ENCODE measurements around the gene RHOA. TPM values are rescaled to one million over a fixed set of nuclear protein-coding genes. Genes with fewer than 3 reads are reported as not detected.
"Not testable (repeated sequence)": the region's sequence is repeated elsewhere in the genome, so short reads cannot be mapped to it uniquely, and the experiment has no call there.

The RHOA gene
- total RNA-seq, 1 experiment from 2014 or later, result 627 TPM

DNA sequence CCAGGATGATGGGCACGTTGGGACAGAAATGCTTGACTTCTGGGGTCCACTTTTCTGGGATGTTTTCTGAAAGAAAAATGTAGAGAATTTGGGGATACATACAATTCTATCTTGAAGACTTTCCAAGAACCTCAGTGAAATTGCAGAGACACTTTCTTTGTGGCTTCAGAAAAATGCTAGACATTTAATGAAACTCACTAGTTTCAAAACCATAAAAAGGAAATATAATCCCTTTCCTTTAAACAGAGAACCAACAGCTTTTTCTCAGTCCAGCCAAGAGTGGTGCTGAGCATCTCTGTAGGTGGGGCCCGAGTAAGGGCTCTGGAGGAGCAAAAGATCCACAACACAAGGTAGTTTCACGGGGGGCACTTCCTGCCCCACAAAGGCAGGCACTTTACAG, 49.2 kb downstream of the RHOA start:
- no peak for DNase-seq (ENCODE audit: low read depth)

DNA sequence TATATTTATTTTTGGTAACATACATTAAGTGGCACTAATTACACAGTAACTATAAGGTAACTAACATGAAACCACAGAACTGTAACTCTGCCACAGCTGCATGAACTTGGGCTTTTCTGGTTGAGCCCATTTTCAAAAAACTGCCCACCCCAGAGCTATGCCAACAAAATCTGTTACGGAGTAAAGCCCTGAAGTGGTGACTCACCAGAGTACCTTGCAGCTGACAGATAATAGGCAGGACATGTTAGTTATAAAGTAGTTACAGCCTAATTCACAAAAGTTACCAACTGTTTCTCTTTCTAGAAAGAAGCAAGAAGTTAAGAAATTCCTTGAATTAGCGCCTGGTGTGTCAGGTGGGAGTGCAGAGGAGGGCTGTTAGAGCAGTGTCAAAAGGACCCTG, 52.2 kb downstream of the RHOA start:
- no peak for DNase-seq (ENCODE audit: low read depth)

DNA sequence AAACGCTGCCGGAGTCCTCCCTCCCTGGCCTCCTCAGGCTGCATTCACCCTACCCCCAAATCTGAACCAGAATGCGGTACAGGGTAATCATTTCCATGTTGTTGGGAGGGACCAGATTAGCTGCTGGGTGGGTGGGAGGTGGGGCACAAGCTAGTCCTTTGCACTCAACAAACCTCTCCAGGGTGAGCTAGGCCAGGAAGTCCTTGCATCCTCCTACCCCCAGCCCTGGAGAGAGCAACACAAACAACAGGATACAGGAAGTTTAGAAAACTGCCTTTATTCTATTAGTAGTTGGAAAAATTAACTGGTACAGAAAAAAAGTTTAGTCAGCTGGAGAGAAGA, 52.9 kb downstream of the RHOA start:
- DNase-seq (ENCODE audit: low read depth), result no peak

DNA sequence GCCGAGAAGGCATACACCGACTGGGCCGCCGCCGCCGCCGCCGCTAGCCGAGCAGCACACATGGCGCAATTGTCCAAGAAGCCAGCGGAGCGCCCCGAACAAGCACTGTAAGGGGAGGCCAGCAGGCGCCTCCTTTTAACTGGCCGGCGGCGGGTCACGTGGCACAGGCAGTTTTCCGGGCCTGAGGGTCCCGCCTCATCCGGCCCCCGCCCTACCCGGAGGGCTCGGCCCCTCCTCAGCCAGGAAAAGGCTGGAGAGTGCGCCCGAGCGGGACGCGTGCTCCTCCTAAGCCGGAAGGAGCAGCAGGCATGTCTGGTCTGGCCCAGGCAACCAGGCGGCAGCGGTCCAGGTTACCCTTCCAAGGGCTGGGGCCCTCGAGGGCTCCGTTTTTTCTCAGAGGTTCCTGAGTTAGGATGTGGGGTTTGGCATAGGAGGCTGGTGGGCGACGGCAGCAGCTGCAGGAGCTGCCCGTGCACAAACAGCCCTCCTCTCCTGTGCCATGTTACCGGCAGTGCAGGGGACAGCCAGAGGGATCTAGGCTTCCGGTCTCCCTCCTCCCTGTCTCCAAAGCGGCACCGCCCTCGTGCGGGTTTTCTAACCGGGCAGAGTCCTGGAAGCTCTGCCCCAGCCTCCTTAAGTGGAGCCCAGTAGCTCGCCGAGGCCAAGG, 53.4 kb downstream of the RHOA start, which contains the start of gene GPX1:
Gene GPX1, minus strand, starts transcription at position 137 of the 667 bp plus-strand sequence. Its CDS starts 75 bp downstream, at position 62.
- no peak for DNase-seq (ENCODE audit: low read depth)

DNA sequence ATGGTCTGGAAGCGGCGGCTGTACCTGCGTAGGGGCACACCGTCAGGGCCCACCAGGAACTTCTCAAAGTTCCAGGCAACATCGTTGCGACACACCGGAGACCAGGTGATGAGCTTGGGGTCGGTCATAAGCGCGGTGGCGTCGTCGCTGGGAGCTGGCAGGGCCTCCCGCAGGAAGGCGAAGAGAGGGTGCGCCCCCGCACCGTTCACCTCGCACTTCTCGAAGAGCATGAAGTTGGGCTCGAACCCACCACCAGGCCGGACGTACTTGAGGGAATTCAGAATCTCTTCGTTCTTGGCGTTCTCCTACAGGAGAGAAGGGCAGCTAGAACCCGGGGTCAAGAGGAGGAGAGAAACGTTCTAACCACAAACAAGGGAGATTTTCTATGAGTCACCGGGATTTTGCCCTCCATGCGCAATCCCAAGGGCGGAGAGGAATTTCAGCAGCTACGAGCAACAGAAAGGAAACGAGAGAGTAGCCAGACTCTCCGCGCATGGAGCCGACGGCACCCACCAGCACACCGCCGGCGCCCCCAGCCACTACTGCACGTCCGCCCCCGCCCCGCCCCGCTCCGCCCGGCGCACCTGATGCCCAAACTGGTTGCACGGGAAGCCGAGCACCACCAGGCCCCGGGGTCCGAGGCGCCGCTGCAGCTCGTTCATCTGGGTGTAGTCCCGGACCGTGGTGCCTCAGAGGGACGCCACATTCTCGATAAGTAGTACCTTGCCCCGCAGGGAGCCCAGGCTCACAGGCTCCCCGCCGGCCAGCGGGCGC, 54.1 kb downstream of the RHOA start:
- peak; percentile 31 for DNase-seq (ENCODE audit: low read depth)

DNA sequence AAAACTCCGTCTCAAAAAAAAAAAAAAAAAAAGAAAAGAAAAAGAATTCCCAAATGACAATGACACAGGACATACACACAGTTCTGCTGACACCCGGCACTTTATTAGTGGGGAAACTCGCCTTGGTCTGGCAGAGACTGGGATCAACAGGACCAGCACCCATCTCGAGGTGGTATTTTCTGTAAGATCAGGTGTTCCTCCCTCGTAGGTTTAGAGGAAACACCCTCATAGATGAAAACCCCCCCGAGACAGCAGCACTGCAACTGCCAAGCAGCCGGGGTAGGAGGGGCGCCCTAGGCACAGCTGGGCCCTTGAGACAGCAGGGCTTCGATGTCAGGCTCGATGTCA, 54.7 kb downstream of the RHOA start:
- DNase-seq (ENCODE audit: low read depth), result not testable (repeated sequence)

DNA sequence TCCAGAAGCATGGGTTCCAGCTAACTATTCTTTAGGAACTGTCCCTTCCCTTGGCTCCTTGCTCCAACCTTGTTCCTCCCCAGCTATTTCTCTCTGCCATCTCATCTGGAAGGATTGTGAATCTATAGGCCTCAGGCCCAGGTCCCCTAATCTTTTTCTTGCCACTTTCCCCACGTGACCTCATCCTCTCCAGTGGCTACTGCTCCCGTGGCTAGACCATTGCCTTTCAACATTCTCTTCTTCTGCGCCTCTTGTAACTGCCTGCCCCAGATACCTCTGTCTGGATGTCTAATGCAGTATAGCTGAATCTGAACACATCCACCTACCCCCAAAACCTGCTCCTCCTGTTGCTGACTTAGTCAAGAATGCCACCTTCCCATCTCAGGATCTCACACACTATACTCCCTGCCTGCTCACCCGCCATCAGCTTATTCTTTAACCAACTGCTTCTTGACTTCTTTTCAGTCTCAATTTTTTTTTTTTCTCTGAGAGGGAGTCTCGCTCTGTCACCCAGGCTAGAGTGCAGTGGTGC, 58.8 kb downstream of the RHOA start:
- no peak for DNase-seq (ENCODE audit: low read depth)

DNA sequence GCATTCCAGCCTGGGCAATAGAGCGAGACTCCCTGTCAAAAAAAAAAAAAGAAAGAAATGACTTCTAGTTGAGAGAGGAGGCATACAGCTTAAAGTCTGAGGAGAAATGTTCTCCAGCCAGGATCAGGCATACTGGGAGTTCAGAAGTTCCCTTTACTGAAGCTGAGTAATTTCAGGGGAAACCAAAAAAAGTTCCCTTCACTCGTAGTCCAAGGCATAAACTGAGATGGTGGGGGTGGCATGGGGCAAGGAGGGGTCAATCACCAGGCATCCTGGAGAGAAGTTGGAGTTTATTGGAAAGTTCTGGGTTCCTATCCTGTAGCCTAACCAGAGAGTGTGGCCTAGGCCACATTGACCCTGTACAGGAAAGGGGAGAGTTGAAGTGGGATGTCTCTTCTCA, 59.5 kb downstream of the RHOA start:
- DNase-seq (ENCODE audit: low read depth), result no peak

DNA sequence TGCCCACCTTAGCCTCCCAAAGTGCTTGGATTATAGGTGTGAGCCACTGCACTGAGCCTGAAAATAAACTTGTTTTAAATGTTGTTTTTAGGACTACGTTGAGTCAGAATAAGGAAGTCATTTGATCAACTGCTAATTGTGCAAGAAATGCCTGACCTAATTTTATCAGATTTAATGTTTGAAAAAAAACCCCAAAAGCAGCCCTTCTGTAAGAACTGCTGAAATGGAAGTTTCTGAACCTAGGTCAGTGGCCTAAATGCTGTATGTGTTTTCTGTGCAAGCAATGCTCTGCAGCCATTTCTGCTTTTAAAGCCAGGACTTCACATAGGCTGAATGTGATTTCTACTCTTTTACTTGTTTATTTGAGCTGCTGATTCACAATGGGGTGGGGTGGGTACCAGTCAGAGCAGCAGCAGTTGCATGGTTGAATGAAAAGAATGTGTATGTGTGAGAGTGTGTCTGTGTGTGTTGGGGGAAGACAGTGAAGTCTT, 60.2 kb downstream of the RHOA start:
- DNase-seq (ENCODE audit: low read depth), result peak; percentile 45

DNA sequence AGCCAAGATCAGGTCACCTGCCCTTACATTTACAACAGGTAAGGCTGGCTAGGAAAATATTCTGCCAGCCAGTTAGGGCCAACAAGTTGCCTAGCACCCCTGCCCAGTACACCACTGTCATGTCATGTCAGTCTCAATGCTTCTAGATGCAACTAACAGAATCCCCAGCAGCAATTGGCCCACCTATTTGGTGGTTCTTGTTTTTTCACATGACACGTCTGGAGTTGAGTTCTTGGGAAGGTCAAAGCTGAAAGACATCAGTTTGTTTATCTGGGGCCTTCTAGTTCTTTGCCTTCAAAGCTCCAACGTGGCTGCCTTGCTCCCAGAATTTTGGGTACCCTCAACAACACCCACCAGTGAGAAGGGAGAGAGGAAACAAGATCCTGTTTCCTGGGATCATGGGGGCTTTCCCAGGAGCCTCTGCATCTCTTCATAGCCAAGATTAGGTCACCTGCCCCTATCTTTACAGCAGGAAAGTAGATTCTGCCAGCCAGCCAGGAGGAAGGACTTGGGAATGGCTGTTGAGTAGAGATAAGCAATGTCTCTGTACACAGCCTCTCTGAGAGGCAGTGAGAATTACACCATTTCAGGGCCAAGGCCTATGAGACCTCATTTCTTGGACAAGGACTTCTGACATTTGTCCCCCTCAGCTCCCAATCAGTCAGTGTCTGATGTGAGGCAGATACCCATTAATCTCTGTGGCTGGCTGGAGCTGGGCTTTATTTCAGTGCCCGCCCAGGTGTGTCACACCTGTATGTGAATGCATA, 62.2 kb downstream of the RHOA start:
- no peak for DNase-seq (ENCODE audit: low read depth)

DNA sequence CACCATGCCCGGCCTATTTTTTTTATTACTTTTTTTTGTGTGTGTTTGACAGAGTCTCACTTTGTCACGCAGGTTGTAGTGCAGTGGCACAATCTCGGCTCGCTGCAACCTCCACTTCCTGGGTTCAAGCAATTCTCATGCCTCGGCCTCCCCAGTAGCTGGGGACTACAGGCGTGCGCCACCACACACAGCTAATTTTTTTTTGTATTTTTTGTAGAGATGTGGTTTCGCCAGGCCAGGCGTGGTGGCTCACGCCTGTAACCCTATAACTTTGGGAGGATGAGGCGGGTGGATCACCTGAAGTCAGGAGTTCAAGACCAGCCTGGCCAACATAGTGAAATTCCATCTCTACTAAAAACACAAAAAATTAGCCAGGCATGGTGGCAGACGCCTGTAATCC, 63.4 kb downstream of the RHOA start:
- not testable (repeated sequence) for DNase-seq (ENCODE audit: low read depth)

DNA sequence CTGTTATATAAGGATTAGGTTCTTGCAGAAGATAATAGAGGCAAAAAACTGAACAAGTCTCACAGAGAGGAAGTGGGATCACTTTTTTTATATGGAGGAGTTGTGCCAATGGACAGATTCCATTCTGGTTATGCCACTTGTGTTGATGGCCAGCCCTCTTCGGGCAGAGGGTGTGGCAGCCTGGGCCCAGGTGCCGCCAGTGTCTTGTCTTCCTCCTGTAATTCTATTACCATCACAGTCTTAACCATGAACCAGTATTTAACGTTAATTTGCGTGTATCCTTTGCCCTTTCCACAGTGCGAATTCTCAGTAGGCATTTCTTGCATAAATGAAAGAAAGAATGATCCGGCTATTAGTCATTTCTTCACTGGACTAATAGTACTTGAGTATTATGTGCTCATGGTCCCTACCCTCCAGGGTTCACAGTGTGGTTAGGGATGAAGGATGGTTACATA, 65.0 kb downstream of the RHOA start:
- peak; percentile 40 for DNase-seq (ENCODE audit: low read depth)

DNA sequence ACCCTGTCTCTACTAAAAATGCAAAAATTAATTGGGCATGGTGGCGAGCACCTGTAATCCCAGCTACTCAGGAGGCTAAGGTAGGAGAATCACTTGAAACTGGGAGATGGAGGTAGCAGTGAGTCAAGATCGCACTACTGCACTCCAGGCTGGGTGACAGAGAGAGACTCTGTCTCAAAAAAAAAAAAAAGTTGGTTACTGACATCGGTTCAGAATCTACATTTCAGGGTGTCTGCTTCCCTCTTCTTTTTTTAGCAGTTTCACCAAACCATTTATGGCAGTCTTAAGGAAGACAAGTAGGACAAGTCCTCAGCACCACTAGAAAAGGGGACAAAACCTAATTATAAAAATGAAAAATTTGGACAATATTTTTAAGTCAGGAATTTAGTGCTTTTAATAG, 68.6 kb downstream of the RHOA start:
- no peak for DNase-seq (ENCODE audit: low read depth)

DNA sequence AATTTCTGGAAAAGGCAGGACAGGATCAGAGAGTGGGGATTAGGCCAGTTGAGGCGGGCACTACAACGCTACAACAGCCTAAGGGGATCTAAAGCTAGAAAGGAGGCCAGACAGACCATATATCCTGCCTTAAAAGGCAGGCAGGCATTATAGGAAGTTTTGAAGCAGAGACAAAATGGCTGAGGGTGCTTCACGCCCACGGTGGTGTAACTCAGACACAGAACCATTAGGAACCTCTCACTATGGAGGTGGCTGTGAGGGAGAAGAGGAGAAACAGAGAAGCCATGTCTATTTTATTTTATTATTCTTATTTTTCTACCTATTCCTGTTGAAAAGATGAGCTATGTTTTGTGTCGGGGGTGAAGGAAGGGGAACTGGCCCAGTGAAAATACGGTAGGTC, 69.8 kb downstream of the RHOA start:
- DNase-seq (ENCODE audit: low read depth), result no peak

DNA sequence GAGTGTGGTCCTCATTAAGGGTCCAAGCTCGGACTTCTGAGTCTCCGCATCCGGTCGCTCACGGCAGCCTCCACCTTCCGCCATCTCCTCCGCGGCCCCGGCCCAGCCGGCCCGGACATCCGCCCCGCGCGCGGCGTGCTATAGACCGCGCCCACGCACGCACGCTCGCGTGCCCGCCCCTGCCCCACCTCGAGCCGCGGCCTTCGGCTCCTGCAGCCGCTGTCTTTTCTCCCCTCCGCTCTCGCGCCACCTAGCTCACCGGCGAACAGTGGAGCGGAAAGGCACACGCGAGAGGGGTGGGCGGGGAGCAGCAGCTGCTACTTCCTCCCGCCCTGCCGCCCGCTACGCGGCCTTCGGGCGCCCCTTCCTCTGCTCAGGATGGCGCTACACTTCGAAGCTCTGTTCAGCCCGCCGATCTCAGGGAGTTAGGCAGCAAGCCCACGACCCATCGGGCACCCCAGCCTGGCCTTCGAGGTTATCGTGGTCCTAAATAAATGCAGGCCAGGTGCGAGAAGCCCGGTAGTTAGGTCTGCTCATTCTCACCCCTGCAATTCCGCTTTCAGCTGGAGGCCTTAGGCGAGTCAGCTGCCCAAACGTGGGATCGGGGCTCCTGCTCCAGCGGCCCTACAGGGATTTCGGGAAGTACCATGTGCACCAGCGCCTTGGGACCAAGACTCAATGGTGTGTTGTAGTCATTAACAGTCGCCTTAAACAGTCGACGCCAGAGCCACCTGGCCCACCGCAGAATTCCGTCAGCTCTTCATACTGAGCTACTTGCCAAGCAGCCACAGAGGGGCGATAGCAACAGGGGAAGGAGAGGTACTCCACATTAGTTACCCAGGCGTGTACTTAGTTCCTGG, 71.6 kb downstream of the RHOA start, which contains the start of gene USP4:
Gene USP4, minus strand, starts transcription at position 113 of the 860 bp plus-strand sequence. Its CDS starts 29 bp downstream, at position 84.
- peak; percentile 91 for DNase-seq (ENCODE audit: low read depth)

DNA sequence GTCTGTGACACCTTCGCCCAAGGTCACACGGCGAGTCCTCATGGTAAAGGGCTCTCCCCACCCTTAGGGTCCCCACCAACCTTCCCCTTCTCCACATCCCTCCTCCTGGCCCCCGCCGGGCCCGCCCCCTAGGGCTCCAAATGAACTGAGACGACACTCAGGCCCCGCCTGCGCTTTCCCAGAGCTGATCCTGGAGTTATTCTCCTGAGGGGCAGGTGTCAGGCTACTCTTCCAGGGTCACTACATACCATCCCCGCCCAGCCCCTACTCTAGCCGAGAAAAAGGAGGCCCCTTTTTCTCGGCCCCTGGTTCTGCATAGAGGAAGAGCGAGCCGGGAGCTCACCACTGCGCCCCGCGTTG, 72.2 kb downstream of the RHOA start:
- no peak for DNase-seq (ENCODE audit: low read depth)

DNA sequence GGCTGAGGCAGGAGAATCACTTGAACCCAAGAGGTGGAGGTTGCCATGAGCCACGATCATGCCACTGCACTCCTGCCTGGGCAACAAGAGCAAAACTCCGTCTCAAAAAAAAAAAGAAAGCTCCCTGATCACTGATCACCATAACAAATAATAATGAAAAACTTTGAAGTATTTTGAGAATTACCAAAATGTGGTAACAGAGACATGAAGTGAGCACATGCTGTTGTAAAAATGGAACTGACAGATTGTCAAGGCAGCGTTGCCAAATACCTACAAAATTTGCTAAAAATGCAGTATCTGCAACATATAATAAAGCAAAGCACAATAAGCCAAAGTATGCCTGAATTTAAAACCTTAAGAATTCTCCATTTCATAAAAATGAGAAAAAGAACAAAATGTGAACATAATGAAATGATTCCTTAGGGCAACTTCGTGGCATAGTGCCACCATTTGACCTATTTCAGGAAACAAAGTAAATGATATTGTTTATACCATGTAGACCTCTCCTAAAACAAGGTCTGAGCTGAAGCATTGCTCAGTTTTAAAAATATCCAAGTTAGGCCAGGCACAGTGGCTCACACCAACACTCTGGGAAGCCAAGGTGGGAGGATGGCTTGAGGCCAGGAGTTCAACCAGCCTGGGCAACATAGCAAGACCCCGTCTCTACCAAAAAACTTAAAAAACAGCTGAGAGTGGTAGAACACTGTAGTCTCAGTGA, 77.7 kb downstream of the RHOA start:
- DNase-seq (ENCODE audit: low read depth), result no peak

DNA sequence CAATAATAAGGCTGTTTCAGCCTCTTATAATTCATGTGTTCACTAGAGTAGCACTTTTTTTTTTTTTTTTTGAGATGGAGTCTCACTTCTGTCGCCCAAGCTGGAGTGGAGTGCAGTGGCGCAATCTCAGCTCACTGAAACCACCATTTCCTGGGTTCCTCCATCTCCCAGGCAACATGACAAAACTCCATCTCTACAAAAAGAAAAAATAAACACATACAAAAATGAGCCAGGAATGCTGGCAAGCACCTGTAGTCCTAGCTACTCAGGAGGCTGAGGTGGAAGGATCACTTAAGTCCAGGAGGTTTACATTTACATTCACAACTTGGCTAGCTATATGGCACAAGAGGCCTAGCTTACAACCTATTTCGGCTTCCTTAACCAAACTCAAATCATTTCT, 78.7 kb downstream of the RHOA start:
- no peak for DNase-seq (ENCODE audit: low read depth)

DNA sequence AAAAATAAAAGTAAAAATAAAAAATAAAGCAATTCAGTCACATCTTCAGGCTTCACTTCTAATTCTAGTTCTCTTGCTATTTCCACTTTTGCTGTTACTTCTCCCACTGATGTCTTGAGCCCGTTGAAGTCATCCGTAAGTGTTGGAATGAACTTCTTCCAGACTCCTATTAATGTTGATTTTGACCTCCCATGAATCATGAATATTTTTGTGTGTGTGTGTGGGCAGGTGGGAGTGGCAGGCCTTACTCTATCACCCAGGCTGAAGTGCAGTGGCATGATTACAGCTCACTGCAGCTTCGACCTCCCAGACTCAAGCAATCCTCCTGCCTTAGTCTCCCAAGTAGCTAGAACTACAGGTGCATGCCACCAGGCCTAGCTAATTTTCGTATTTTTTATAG, 82.6 kb downstream of the RHOA start:
- no peak for DNase-seq (ENCODE audit: low read depth)

DNA sequence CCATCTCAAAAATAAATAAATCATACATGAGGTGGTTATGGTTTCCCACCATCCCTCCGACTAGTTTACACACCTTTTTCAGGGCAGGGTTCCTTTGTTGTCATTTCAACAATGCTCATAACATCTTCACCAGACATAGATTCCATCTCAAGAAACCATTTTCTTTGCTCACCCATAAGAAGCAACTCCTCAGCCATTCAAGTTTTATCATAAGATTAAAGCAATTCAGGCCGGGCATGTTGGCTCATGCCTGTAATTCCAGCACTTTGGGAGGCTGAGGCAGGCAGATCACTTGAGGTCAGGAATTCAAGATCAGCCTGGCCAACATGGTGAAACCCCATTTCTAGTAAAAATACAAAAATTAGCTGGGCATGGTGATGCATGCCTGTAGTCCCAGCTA, 83.4 kb downstream of the RHOA start:
- not testable (repeated sequence) for DNase-seq (ENCODE audit: low read depth)

DNA sequence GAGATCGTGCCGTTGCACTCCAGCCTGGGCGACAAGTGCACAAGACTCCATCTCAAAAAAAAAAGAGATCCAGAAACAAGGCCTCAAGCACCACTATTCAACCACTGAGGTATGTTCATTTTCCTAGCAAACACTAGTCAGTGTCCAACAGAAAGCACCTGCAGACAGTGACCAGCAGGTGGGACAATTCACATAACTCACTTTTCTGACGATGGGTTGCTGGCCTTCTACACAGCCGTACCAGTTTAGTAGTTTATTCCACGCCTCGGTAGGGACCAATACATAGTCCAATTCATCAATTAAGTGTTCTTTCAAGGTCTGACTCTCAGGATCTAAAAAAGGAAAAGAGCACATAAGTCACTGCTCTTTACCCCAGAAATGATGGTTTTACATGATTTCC, 84.3 kb downstream of the RHOA start:
- no peak for DNase-seq (ENCODE audit: low read depth)
